Mammary epithelial cell (primary cell): Measurements from ENCODE around the gene MIGA1.

ENCODE experiments used
- CTCF ChIP-seq, 2 donors: IDR thresholded peaks in 1 of 2; conservative IDR thresholded peaks in 1 of 2; 2 replicates each; pipeline ENCODE4 v1.5.1; 2011 to 2012; ENCODE audit warnings: inconsistent platforms in 2 of 2, low read length in 2 of 2, mild to moderate bottlenecking in 2 of 2, control low read depth in 1 of 2, low read depth in 1 of 2; ENCODE audit not compliant: insufficient read depth in 1 of 2; ENCODE audit errors: extremely low read depth in 1 of 2
- EZH2 ChIP-seq: IDR thresholded peaks from 2 replicates; pipeline ENCODE4 v1.6.1; 2012; ENCODE audit warnings: low read length, inconsistent platforms, borderline replicate concordance

- TF ChIP-seq CTCF (conservative IDR thresholded peaks at IDR 0.05 in 1 of 2, IDR thresholded peaks at IDR 0.05 in 1 of 2; ENCODE audit: extremely low read depth in 1 of 2, insufficient read depth in 1 of 2, low read depth in 1 of 2, low read length in 2 of 2) (no peak), EZH2 (no peak)
These were observed 101.6 kb downstream of the MIGA1 start for GRCh38 chr1:77881061-77881460.
